Measurements from ENCODE around the gene CX3CL1. TPM values are rescaled to one million over a fixed set of nuclear protein-coding genes. Genes with fewer than 3 reads are reported as not detected.
A peak's percentile ranks its signal among the peaks of the same experiment; 100 is the strongest.
"Not testable (repeated sequence)": the region's sequence is repeated elsewhere in the genome, so short reads cannot be mapped to it uniquely, and the experiment has no call there.

Gene CX3CL1
- total RNA-seq, 1 donor from 2014 or later = 2.0 TPM

DNA sequence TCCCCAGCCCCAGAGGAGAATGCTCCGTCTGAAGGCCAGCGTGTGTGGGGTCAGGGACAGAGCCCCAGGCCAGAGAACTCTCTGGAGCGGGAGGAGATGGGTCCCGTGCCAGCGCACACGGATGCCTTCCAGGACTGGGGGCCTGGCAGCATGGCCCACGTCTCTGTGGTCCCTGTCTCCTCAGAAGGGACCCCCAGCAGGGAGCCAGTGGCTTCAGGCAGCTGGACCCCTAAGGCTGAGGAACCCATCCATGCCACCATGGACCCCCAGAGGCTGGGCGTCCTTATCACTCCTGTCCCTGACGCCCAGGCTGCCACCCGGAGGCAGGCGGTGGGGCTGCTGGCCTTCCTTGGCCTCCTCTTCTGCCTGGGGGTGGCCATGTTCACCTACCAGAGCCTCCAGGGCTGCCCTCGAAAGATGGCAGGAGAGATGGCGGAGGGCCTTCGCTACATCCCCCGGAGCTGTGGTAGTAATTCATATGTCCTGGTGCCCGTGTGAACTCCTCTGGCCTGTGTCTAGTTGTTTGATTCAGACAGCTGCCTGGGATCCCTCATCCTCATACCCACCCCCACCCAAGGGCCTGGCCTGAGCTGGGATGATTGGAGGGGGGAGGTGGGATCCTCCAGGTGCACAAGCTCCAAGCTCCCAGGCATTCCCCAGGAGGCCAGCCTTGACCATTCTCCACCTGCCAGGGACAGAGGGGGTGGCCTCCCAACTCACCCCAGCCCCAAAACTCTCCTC is 10.4 kb downstream of the CX3CL1 start:
- no peak for DNase-seq (ENCODE audit: low read depth in 2 of 2)

DNA sequence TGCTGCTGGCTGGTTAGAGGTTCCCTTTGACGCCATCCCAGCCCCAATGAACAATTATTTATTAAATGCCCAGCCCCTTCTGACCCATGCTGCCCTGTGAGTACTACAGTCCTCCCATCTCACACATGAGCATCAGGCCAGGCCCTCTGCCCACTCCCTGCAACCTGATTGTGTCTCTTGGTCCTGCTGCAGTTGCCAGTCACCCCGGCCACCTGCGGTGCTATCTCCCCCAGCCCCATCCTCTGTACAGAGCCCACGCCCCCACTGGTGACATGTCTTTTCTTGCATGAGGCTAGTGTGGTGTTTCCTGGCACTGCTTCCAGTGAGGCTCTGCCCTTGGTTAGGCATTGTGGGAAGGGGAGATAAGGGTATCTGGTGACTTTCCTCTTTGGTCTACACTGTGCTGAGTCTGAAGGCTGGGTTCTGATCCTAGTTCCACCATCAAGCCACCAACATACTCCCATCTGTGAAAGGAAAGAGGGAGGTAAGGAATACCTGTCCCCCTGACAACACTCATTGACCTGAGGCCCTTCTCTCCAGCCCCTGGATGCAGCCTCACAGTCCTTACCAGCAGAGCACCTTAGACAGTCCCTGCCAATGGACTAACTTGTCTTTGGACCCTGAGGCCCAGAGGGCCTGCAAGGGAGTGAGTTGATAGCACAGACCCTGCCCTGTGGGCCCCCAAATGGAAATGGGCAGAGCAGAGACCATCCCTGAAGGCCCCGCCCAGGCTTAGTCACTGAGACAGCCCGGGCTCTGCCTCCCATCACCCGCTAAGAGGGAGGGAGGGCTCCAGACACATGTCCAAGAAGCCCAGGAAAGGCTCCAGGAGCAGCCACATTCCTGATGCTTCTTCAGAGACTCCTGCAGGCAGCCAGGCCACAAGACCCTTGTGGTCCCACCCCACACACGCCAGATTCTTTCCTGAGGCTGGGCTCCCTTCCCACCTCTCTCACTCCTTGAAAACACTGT is 11.3 kb downstream of the CX3CL1 start:
- DNase-seq (ENCODE audit: low read depth in 2 of 2) = peak in 1 of 2 donors; percentile 14

DNA sequence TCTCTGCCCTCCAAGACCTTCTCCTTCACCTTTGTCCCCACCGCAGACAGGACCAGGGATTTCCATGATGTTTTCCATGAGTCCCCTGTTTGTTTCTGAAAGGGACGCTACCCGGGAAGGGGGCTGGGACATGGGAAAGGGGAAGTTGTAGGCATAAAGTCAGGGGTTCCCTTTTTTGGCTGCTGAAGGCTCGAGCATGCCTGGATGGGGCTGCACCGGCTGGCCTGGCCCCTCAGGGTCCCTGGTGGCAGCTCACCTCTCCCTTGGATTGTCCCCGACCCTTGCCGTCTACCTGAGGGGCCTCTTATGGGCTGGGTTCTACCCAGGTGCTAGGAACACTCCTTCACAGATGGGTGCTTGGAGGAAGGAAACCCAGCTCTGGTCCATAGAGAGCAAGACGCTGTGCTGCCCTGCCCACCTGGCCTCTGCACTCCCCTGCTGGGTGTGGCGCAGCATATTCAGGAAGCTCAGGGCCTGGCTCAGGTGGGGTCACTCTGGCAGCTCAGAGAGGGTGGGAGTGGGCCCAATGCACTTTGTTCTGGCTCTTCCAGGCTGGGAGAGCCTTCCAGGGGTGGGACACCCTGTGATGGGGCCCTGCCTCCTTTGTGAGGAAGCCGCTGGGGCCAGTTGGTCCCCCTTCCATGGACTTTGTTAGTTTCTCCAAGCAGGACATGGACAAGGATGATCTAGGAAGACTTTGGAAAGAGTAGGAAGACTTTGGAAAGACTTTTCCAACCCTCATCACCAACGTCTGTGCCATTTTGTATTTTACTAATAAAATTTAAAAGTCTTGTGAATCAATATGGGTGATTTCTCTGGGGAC is 12.2 kb downstream of the CX3CL1 start:
- DNase-seq (ENCODE audit: low read depth in 2 of 2) = no peak

DNA sequence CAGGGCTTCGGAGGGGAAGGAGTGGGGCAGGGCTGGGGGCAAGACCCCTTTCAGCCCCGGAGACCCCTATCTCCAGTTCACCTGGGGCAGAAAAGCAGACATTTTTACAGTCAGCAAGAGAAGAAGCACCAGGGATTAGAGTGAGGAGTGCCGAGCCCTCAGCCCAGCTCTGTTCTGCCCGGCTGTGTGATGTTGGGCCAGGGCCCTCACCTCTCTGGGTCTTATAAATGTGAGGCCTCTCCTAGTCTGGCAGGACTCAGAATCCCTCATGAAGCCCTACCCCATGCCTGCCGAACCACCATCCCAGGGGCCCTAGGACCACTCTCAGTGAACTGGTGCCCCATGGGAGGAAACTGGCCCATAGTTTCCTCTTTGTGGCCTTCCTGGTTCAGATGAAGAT is 12.8 kb downstream of the CX3CL1 start:
- no peak for DNase-seq (ENCODE audit: low read depth in 2 of 2)

DNA sequence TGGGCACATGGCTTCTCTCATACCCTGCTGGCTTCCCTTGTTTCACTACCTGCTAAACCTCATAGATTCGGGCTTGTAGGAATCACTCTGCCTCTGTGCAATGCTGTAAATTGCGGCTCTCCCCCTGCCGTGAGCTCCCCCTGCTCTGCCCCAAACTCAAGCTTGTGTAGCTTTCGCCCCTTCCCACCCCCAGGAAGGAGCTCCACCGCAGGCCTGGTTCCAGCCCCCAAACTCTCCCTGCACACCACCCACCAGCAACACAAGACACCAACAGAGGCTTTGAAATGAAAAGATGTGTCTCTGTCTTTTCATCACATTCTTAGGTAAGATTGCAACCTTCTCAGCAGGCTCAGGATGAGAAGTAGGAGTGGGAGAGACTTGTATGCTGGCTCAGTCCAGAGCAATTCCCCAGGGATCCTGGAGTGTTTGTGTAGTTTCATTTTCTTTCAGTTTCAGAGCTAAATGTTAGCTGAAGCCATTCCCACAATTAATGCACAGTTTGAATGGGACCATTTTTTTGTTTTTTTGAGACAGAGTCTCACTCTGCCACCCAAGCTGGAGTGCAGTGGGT is 14.2 kb downstream of the CX3CL1 start:
- DNase-seq (ENCODE audit: low read depth in 2 of 2) = peak in 1 of 2 donors; percentile 29

DNA sequence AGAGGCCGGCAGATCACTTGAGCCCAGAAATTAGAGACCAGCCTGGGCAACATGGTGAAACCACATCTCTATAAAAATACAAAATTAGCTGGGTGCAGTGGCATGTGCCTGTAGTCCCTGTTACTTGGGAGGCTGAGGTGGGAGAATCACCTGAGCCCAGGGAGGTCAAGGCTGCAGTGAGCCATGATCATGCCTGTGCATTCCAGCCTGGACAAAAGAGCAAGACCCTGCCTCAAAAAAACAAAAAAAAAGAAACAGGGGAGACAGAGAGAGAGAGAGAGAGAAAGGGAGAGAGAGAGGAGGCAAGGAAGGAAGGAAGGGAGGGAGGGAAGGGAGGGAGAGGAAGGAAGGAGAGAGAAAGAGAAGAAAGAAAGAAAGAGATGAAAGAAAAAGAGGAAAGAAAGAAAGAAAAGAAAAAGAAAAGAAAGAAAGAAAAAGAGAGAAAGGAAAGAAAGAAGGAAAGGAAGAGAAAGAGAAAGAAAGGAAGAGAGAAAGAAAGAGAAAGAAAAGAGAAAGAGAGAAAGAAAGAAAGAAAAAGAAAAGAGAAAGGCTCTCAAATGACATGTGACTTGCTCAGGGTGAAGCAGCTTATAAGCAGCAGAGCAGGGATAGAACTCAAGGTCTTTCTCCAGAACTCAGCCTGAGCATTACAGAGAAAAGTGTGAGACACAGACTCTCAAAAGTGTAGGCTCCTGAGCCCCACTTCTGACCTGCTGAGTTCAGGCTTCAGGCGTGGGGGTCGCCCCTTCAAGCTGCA is 15.5 kb downstream of the CX3CL1 start:
- no peak for DNase-seq (ENCODE audit: low read depth in 2 of 2)

DNA sequence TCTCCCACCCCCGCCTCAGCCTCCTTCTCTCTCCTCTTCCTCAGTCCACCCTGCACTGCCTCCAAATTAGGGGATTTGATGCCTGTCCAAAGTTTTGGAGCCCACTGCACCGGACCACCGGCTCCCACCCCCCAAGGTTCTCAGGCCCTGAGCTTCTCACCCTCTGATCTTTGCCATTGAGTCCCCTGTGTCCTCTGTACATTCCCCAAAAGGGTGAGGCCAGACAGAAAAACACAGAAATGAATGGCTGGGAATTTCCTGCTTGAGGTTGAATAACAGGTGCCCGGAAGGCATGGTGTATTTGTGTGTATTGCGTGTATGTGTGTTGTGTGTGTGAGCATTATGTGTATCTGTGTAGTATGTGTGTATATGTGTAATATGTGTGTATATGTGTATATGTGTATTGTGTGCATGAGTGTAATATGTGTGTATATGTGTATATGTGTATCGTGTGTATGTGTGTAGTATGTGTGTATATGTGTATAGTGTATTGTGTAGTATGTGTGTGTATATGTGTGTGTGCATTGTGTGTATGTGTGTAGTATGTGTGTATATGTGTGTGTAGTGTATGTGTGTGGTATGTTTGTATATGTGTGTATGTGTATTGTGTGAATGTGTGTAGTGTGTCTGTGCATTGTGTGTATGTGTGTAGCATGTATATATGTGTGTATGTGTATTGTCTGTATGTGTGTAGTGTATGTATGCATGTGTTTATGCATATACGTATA is 16.2 kb downstream of the CX3CL1 start:
- peak; percentile 29 to 75 for DNase-seq (ENCODE audit: low read depth in 2 of 2)

DNA sequence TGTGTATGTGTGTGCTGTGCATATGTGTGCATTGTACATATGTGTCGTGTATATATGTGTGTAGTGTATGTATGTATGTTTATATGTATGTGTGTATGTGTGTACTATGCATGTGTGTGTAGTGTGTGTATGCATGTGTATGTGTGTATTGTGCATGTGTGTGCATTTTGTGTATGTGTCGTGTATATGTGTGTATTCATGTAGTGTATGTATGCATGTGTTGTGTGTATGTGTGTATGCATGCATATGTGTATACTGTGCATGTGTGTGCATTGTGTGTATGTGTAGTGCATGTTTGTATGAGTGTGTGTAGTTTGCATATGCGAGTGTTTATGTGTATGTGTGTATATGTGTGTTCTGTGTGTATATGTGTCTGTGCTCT is 16.8 kb downstream of the CX3CL1 start:
- no peak for DNase-seq (ENCODE audit: low read depth in 2 of 2)

DNA sequence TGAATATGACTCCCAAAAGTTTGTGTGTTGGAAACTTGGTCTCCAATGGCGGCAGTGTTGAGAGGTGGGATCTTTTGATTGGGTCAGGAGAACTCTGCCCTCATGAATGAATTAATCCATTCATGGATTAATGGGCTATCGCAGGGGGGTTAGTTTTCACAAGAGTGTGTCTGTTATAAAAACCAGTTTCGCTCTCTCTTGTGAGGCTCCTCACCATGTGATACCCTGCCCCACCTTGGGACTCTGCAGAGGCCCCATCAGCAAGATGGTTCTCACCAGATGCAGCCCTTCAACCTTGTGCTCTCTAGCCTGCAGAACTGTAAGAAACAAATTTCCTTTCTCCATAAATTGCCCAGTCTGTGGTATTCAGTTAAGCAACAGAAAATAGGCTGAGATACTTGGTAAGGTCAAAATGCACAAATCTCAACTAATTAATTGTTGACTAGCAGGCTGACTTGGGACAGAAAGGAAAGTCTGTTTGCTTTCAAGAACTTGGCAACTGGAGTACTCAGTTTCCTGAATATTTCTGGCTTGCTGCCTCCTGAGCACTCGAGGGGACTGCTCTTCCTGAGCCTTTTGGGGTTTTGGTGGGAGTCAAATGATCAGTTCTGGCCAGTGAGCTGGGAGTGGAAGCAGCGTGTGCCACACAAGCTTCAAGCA is 18.5 kb downstream of the CX3CL1 start:
- DNase-seq (ENCODE audit: low read depth in 2 of 2) = peak in 1 of 2 donors; percentile 68

DNA sequence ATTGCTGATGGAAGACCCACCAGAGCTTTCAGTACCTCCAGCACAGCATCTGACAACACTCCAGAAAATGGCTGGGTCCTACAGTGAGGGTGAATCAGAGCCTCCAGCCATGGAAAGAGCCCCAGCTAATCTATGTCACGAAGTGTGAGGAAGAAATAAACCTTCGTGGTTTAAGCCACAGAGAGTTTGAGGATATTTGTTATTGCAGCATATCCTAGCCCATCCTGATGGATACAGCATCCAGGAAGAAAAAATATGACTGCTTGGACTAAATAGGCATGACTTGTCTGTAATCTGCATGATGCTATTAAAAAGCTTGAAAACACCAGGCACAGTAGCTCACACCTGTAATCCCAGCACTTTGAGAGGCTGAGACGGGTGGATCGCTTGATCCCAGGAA is 19.0 kb downstream of the CX3CL1 start:
- no peak for DNase-seq (ENCODE audit: low read depth in 2 of 2)

DNA sequence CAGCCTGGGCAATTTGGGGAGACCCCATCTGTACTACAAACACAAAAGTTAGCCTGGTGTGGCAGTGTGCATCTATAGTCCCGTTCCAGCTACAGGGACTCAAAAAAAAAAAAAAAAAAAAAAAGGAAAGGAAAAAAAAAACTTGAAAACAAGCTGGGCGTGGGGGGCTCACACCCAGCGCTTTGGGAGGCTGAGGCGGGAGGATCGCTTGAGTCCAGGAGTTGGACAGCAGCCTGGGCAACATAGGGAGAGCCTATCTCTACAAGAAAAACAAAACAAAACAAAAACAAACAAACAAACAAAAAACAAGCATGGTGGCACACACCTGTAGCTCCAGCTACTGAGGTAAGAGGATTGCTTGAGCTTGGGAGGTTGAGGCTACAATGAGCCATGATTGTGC is 19.4 kb downstream of the CX3CL1 start:
- no peak for DNase-seq (ENCODE audit: low read depth in 2 of 2)

DNA sequence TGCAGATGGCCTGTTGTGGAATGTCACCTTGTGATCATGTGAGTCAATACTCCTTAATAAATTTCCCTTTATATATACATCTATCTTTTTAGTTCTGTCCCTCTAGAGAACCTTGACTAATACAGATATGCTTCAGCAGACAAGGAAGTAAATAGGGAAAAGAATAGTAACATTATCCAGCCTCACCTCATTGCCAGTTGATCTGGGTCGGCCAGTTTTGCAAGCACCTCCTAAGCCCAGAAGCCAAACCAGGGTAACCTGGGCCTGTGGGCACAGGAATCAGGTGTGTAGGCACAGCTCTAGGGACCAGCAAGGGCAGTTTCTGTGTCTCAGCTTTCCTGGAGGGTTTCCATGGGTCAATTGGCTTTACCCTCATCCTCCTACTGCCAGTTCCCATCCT is 20.4 kb downstream of the CX3CL1 start:
- no peak for DNase-seq (ENCODE audit: low read depth in 2 of 2)

DNA sequence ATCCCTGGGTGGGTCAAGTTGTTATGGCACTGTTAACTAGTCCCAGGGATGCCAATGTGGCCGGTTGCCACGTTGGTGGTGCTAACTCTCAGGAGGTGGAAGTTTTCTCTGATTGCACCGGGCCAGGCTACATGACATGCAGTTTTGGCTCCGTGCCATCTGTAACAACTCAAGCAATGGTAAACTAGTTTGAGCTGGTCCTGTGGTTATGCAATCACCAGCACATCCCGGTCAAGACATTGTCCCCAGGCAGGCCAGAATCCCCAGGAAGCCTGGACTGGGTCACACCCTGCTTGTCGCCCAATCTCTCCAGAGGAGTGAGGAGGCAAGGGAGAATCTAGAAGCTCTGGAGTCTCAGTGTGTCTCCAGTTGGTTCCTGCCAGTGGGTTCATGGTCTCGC is 22.2 kb downstream of the CX3CL1 start:
- DNase-seq (ENCODE audit: low read depth in 2 of 2) = peak in 1 of 2 donors; percentile 24

DNA sequence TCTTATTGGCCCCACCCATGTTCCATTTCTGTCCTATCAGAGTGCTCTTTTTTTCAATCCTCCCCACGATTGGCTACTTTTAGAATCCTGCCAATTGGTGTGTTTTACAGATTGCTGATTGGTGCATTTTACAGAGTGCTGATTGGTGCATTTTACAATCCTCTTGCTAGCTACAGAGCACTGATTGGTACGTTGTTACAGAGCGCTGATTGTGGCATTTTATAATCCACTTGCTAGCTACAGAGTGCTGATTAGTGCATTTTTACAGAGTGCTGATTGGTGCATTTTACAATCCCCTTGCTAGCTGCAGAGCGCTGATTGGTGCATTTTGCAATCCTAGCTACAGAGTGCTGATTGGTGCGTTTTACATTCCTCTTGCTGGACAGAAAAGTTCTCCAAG is 22.7 kb downstream of the CX3CL1 start:
- DNase-seq (ENCODE audit: low read depth in 2 of 2) = no peak

DNA sequence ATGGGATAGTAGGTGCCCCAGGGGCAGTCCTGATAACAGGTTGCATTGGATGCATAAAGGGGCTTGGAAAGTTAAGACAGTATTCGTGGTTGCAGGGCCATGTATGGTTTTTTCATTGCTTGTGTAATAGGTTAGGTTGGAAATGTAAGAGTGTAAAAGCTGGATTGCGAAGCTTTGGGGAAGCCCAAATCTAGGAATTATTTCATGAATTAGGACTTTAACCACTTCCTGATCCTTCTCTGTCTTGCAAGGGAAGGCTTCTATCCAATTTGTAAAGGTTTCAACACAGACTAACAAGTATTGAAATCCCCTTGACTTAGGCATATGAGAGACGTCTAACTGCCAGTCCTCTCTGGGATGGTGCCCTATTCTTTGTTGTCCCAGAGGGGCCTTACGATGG is 24.5 kb downstream of the CX3CL1 start:
- DNase-seq (ENCODE audit: low read depth in 2 of 2) = no peak

DNA sequence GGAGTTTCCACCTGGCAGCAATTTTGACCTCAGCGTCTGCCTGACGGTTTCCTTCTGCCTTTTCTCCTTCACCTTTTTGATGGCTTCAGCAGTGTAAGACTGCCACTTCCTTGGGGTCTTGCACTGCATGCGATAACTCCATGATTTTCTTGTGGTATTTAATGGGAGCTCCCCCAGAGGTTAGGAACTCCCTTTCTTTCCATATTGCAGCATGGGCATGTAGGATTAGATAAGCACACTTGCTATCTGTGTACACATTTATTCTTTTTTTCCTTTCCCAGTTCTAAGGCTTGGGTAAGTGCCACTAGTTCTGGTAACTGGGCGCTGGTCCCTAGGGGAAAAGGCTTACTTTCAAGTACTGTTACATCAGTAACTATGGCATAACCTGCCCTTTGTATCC is 25.2 kb downstream of the CX3CL1 start:
- not testable (repeated sequence) for DNase-seq (ENCODE audit: low read depth in 2 of 2)

DNA sequence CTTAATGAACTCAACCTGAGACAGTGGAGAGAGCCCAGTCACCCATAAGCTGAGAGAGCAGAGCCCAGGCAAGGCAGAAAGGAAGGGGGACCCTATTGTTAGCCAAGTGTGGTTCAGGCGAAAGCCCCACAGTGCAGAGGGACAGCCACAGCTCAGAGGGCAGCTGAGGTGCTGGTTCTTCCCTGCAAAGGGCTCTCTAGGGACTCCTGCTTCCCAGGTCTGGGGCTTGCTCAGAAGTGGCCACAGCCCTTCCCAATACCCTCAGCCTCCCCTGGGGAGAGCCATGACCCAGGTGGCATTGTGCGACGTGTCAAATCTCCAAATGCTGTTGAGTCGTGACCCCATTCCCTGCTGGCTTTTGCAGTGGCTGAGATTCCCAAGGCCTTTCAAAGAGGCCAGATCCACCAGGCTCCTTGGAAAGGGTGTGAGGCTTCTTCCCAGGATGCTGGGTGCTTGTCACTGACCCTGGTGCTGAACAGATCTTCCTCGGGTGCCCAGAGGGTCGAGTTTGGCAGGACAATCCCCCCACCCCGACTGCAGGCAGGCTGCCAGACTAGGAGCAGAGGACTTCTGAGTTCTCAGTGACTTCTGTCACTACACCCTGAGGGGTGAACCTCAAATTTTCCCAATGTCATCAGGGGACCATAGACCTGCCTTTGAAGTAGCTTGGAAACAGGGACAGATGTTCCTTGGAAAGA is 29.8 kb downstream of the CX3CL1 start:
- no peak for DNase-seq (ENCODE audit: low read depth in 2 of 2)

DNA sequence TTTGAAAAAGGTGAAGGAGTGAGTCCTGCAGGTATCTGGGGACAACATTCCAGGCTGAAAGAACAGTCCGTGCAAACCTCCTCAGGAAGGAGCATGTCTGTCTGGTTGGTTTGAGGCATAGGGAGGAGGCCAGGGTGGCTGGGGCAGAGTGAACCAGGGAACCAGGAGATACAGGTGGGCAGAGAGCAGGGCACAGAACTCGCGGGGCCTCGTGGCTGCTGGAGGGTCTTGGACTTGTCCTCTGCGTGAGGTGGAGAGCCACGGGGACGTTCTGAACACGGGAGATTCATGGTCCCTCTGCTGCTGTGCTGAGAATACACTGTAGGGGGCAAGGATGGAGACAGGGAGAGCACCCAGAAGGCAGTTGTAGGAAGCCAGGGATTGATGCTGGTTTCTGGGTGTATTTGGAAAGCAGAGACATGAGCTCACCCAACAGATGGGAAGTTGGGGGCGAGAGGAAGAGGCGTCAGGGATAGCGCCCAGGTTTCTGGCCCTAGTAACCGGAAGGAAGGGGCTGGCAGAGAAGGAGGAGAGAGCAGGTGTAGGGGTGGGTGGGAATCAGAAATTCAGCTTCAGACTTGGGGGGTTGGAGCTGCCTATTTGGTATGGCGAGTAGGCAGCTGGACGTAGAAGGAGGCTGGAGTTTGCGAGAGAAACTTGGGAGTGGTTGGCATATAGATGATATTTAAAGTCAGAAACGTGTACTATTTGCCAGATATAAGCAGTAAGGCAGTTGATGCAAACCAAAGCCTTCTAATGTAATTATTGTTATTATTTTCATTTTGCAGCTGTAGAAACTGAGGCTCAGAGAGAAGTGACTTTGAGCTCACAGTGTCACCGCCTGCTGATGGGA is 31.9 kb downstream of the CX3CL1 start, which contains the start of gene CCL17:
Gene CCL17 (plus strand): TSS at position 803 of the 853 bp plus-strand sequence. CDS start 9,166 bp downstream, outside the sequence.
- no peak for DNase-seq (ENCODE audit: low read depth in 2 of 2)

All from lung microvascular endothelial cell (primary cell).